ENCODE measurements around the gene DPP6. TPM values are rescaled to one million over a fixed set of nuclear protein-coding genes. Genes with fewer than 3 reads are reported as not detected.

Gene DPP6
- total RNA-seq, 3 donors from 2014 or later (not counting 1 experiment from before 2014, with no cell fraction given) = not detected

GRCh38 chr7:154345093-154345492 is 292.9 kb downstream of the DPP6 start:
- Mint-ChIP-seq H3K4me3 (no peak overlapping the region), H3K4me1 (no peaks in the 10 kb centered on the region), H3K27me3 (ENCODE audit: low read depth in 2 of 2) (no peaks in the 10 kb centered on the region), H3K27ac (no peak overlapping the region), H3K9me3 (peaks cover 6 to 16% of the 10 kb centered on the region in 2 donors), H3K36me3 (peaks cover 13% of the 10 kb centered on the region)
- WGBS (ENCODE audit: insufficient coverage) = 84% methylated on average over 4 of the region's 5 CpGs
- ATAC-seq (no peak), DNase-seq (no peak)
- H3K36me3 ChIP-seq (ENCODE audit: control insufficient read depth, insufficient read depth, low read length) = no peaks in the 10 kb centered on the region
- TF ChIP-seq CTCF (IDR thresholded peaks at IDR 0.05) = no peak
- H3K4me1 ChIP-seq (ENCODE audit: control insufficient read depth, insufficient read depth, low read length) = no peaks in the 10 kb centered on the region
- intact Hi-C loops (cut with micrococcal nuclease) = no loop called here
- H3K27me3 ChIP-seq (ENCODE audit: control insufficient read depth, insufficient read depth, low read length) = no peaks in the 10 kb centered on the region
- no peak overlapping the region for H3K27ac ChIP-seq (ENCODE audit: low read length)
- no peak overlapping the region for H3K4me3 ChIP-seq (ENCODE audit: low read length)
- no peaks in the 10 kb centered on the region for H3K9me3 ChIP-seq (ENCODE audit: control insufficient read depth, insufficient read depth, low read length)

- intact Hi-C loops (cut with micrococcal nuclease) = no loop called here
- H3K9me3 ChIP-seq (ENCODE audit: control insufficient read depth, insufficient read depth, low read length) = peaks cover 8% of the 10 kb centered on the region
- DNase-seq (no peak), ATAC-seq (no peak)
- no peak overlapping the region for H3K27ac ChIP-seq (ENCODE audit: low read length)
- Mint-ChIP-seq H3K9me3 (peaks cover 12 to 20% of the 10 kb centered on the region in 2 donors), H3K4me1 (no peaks in the 10 kb centered on the region), H3K27me3 (ENCODE audit: low read depth in 2 of 2) (no peaks in the 10 kb centered on the region), H3K36me3 (peaks cover 21% of the 10 kb centered on the region), H3K27ac (no peak overlapping the region), H3K4me3 (no peak overlapping the region)
- no peaks in the 10 kb centered on the region for H3K27me3 ChIP-seq (ENCODE audit: control insufficient read depth, insufficient read depth, low read length)
- 19% methylated on average over 2 of the region's 3 CpGs for WGBS (ENCODE audit: insufficient coverage)
- H3K4me3 ChIP-seq (ENCODE audit: low read length) = no peak overlapping the region
- no peaks in the 10 kb centered on the region for H3K36me3 ChIP-seq (ENCODE audit: control insufficient read depth, insufficient read depth, low read length)
- no peaks in the 10 kb centered on the region for H3K4me1 ChIP-seq (ENCODE audit: control insufficient read depth, insufficient read depth, low read length)
- no peak for TF ChIP-seq CTCF (IDR thresholded peaks at IDR 0.05)
Measured at GRCh38 chr7:154347700-154348266, 295.6 kb downstream of the DPP6 start.

GRCh38 chr7:154350892-154351291 is 298.7 kb downstream of the DPP6 start:
- DNase-seq (no peak), ATAC-seq (no peak)
- intact Hi-C loops (cut with micrococcal nuclease) = no loop called here
- Histone ChIP-seq H3K9me3 (ENCODE audit: control insufficient read depth, insufficient read depth, low read length) (peaks cover 8% of the 10 kb centered on the region), H3K36me3 (ENCODE audit: control insufficient read depth, insufficient read depth, low read length) (no peaks in the 10 kb centered on the region), H3K27ac (ENCODE audit: low read length) (no peak overlapping the region), H3K27me3 (ENCODE audit: control insufficient read depth, insufficient read depth, low read length) (no peaks in the 10 kb centered on the region), H3K4me3 (ENCODE audit: low read length) (no peak overlapping the region), H3K4me1 (ENCODE audit: control insufficient read depth, insufficient read depth, low read length) (no peaks in the 10 kb centered on the region)
- Mint-ChIP-seq H3K4me3 (no peak overlapping the region), H3K27ac (no peak overlapping the region), H3K4me1 (no peaks in the 10 kb centered on the region), H3K36me3 (peaks cover 19% of the 10 kb centered on the region), H3K9me3 (peaks cover 13 to 19% of the 10 kb centered on the region in 2 donors), H3K27me3 (ENCODE audit: low read depth in 2 of 2) (no peaks in the 10 kb centered on the region)
- no peak for TF ChIP-seq CTCF (IDR thresholded peaks at IDR 0.05)
- WGBS (ENCODE audit: insufficient coverage) = 93% methylated on average over 6 of the region's 6 CpGs

- intact Hi-C loops (cut with micrococcal nuclease) = no loop called here
- H3K27ac Mint-ChIP-seq = no peak overlapping the region
Measured at GRCh38 chr7:154353355-154353767, 301.2 kb downstream of the DPP6 start.

More at GRCh38 chr7:154353355-154353767, 301.2 kb downstream of the DPP6 start:
- H3K36me3 Mint-ChIP-seq = peaks cover 18% of the 10 kb centered on the region
- no peak overlapping the region for H3K4me3 Mint-ChIP-seq
- TF ChIP-seq CTCF (IDR thresholded peaks at IDR 0.05) = no peak
- H3K27ac ChIP-seq (ENCODE audit: low read length) = no peak overlapping the region
- H3K36me3 ChIP-seq (ENCODE audit: control insufficient read depth, insufficient read depth, low read length) = no peaks in the 10 kb centered on the region
- H3K4me1 ChIP-seq (ENCODE audit: control insufficient read depth, insufficient read depth, low read length) = no peaks in the 10 kb centered on the region
- DNase-seq = no peak
- ATAC-seq = no peak
- peaks cover 8% of the 10 kb centered on the region for H3K9me3 ChIP-seq (ENCODE audit: control insufficient read depth, insufficient read depth, low read length)
- 59% methylated on average over 5 of the region's 5 CpGs for WGBS (ENCODE audit: insufficient coverage)
- no peaks in the 10 kb centered on the region for H3K27me3 ChIP-seq (ENCODE audit: control insufficient read depth, insufficient read depth, low read length)
- H3K9me3 Mint-ChIP-seq = peaks cover 15 to 21% of the 10 kb centered on the region in 2 donors
- H3K27me3 Mint-ChIP-seq (ENCODE audit: low read depth in 2 of 2) = no peaks in the 10 kb centered on the region
- no peak overlapping the region for H3K4me3 ChIP-seq (ENCODE audit: low read length)
- no peaks in the 10 kb centered on the region for H3K4me1 Mint-ChIP-seq

Measured in natural killer cell (primary cell).